ENCODE measurements around the gene GCH1.

The GCH1 gene

GRCh38 chr14:54794159-54794558 is 108.5 kb downstream of the GCH1 start:
- no peak for DNase-seq

GRCh38 chr14:54792288-54792687 is 110.3 kb downstream of the GCH1 start:
- no peak for DNase-seq
